ENCODE results near the gene TOMM34.

TOMM34 gene

GRCh38 chr20:44969300-44969894, 9.2 kb upstream of the TOMM34 start:
- H3K27ac Mint-ChIP-seq, result peak overlapping the region; percentile 100
- H3K4me1 Mint-ChIP-seq, result peaks cover 64% of the 10 kb centered on the region
- peaks cover 37% of the 10 kb centered on the region for H3K36me3 Mint-ChIP-seq
- peak overlapping the region; percentile 95 for H3K4me3 Mint-ChIP-seq
- H3K27me3 Mint-ChIP-seq, result no peaks in the 10 kb centered on the region
- H3K9me3 Mint-ChIP-seq, result no peaks in the 10 kb centered on the region

- Mint-ChIP-seq H3K9me3 (no peaks in the 10 kb centered on the region), H3K4me1 (peaks cover 60% of the 10 kb centered on the region), H3K36me3 (peaks cover 22% of the 10 kb centered on the region), H3K27me3 (no peaks in the 10 kb centered on the region), H3K27ac (peak overlapping the region; percentile 100), H3K4me3 (peak overlapping the region; percentile 95)
Measured at GRCh38 chr20:44967207-44967807, 7.1 kb upstream of the TOMM34 start.

GRCh38 chr20:44966030-44966961, 6.1 kb upstream of the TOMM34 start, which contains the start of gene STK4:
TSS of gene STK4 (plus strand) at chr20:44966512. CDS start at chr20:44966569, 57 bp downstream.
- H3K9me3 Mint-ChIP-seq, result no peaks in the 10 kb centered on the region

GRCh38 chr20:44965651-44966029, 5.4 kb upstream of the TOMM34 start:
- Mint-ChIP-seq H3K4me3 (peak overlapping the region; percentile 95), H3K9me3 (no peaks in the 10 kb centered on the region), H3K27me3 (no peaks in the 10 kb centered on the region), H3K4me1 (peaks cover 62% of the 10 kb centered on the region), H3K36me3 (peaks cover 22% of the 10 kb centered on the region), H3K27ac (peak overlapping the region; percentile 100)

More at GRCh38 chr20:44966030-44966961, 6.1 kb upstream of the TOMM34 start, which contains the start of gene STK4:
- H3K27me3 Mint-ChIP-seq, result no peaks in the 10 kb centered on the region
- H3K4me3 Mint-ChIP-seq, result peak within 1 kb of the TSS; percentile 95
- H3K27ac Mint-ChIP-seq, result peak within 1 kb of the TSS; percentile 100
- H3K4me1 Mint-ChIP-seq, result peaks cover 62% of the 10 kb centered on the region
- peaks cover 22% of the 10 kb centered on the region for H3K36me3 Mint-ChIP-seq

- H3K4me1 Mint-ChIP-seq, result peaks cover 59% of the 10 kb centered on the region
- H3K4me3 Mint-ChIP-seq, result peak overlapping the region; percentile 40
- peak overlapping the region; percentile 79 for H3K27ac Mint-ChIP-seq
- H3K9me3 Mint-ChIP-seq, result no peaks in the 10 kb centered on the region
- H3K27me3 Mint-ChIP-seq, result no peaks in the 10 kb centered on the region
- peaks cover 20% of the 10 kb centered on the region for H3K36me3 Mint-ChIP-seq
Measured at GRCh38 chr20:44963325-44964215, 3.4 kb upstream of the TOMM34 start.

GRCh38 chr20:44962483-44962882, 2.3 kb upstream of the TOMM34 start:
- Mint-ChIP-seq H3K9me3 (no peaks in the 10 kb centered on the region), H3K27ac (peak overlapping the region; percentile 77), H3K4me3 (peak overlapping the region; percentile 60), H3K27me3 (no peaks in the 10 kb centered on the region), H3K36me3 (peaks cover 17% of the 10 kb centered on the region), H3K4me1 (peaks cover 67% of the 10 kb centered on the region)

- H3K27me3 Mint-ChIP-seq, result no peaks in the 10 kb centered on the region
- peaks cover 68% of the 10 kb centered on the region for H3K4me1 Mint-ChIP-seq
- peaks cover 15% of the 10 kb centered on the region for H3K36me3 Mint-ChIP-seq
- H3K27ac Mint-ChIP-seq, result peak overlapping the region; percentile 8
- H3K4me3 Mint-ChIP-seq, result peak overlapping the region; percentile 58
- H3K9me3 Mint-ChIP-seq, result no peaks in the 10 kb centered on the region
Measured at GRCh38 chr20:44961870-44962267, 1.7 kb upstream of the TOMM34 start.

- Mint-ChIP-seq H3K4me1 (peaks cover 72% of the 10 kb centered on the region), H3K36me3 (peaks cover 16% of the 10 kb centered on the region), H3K27ac (peak overlapping the region; percentile 99), H3K9me3 (no peaks in the 10 kb centered on the region), H3K27me3 (no peaks in the 10 kb centered on the region), H3K4me3 (peak overlapping the region; percentile 44)
Measured at GRCh38 chr20:44961011-44961869, 1.0 kb upstream of the TOMM34 start.

- Mint-ChIP-seq H3K36me3 (peaks cover 27% of the 10 kb centered on the region), H3K4me1 (peaks cover 66% of the 10 kb centered on the region), H3K27me3 (no peaks in the 10 kb centered on the region), H3K27ac (peak overlapping the region; percentile 100), H3K4me3 (peak overlapping the region; percentile 96), H3K9me3 (no peaks in the 10 kb centered on the region)
Measured at GRCh38 chr20:44959638-44960102, 527 bp downstream of the TOMM34 start.

- peaks cover 28% of the 10 kb centered on the region for H3K36me3 Mint-ChIP-seq
- no peaks in the 10 kb centered on the region for H3K27me3 Mint-ChIP-seq
- peak overlapping the region; percentile 96 for H3K4me3 Mint-ChIP-seq
- peak overlapping the region; percentile 100 for H3K27ac Mint-ChIP-seq
- H3K4me1 Mint-ChIP-seq, result peaks cover 66% of the 10 kb centered on the region
- H3K9me3 Mint-ChIP-seq, result no peaks in the 10 kb centered on the region
Measured at GRCh38 chr20:44959082-44959637, 1.0 kb downstream of the TOMM34 start.

GRCh38 chr20:44958276-44958675, 1.9 kb downstream of the TOMM34 start:
- H3K27me3 Mint-ChIP-seq, result no peaks in the 10 kb centered on the region
- H3K4me3 Mint-ChIP-seq, result peak overlapping the region; percentile 96
- peaks cover 68% of the 10 kb centered on the region for H3K4me1 Mint-ChIP-seq
- H3K27ac Mint-ChIP-seq, result peak overlapping the region; percentile 100
- peaks cover 36% of the 10 kb centered on the region for H3K36me3 Mint-ChIP-seq
- no peaks in the 10 kb centered on the region for H3K9me3 Mint-ChIP-seq

- Mint-ChIP-seq H3K27me3 (no peaks in the 10 kb centered on the region), H3K9me3 (no peaks in the 10 kb centered on the region), H3K36me3 (peaks cover 46% of the 10 kb centered on the region), H3K4me1 (peaks cover 65% of the 10 kb centered on the region), H3K27ac (no peak overlapping the region), H3K4me3 (peak overlapping the region; percentile 31)
Measured at GRCh38 chr20:44956410-44956809, 3.8 kb downstream of the TOMM34 start.

GRCh38 chr20:44955270-44955669, 4.9 kb downstream of the TOMM34 start:
- H3K4me3 Mint-ChIP-seq, result no peak overlapping the region
- peaks cover 55% of the 10 kb centered on the region for H3K4me1 Mint-ChIP-seq
- peaks cover 46% of the 10 kb centered on the region for H3K36me3 Mint-ChIP-seq
- no peaks in the 10 kb centered on the region for H3K27me3 Mint-ChIP-seq
- no peaks in the 10 kb centered on the region for H3K9me3 Mint-ChIP-seq
- H3K27ac Mint-ChIP-seq, result no peak overlapping the region

GRCh38 chr20:44954211-44954610, 6.0 kb downstream of the TOMM34 start:
- Mint-ChIP-seq H3K27me3 (no peaks in the 10 kb centered on the region), H3K4me3 (no peak overlapping the region), H3K4me1 (peaks cover 54% of the 10 kb centered on the region), H3K36me3 (peaks cover 45% of the 10 kb centered on the region), H3K27ac (no peak overlapping the region), H3K9me3 (no peaks in the 10 kb centered on the region)

All from activated naive CD4-positive, alpha-beta T cell treated with anti-CD3 and anti-CD28 coated beads, Interleukin-2, amount 50 U/mL, for 24 hours (primary cell).